PC-3 (cell line): ENCODE results near the gene THEM4. TPM values are rescaled to one million over a fixed set of nuclear protein-coding genes. Genes with fewer than 3 reads are reported as not detected.

Experiments used
- ATAC-seq: fragments of 200-7000 bp; cut with Tn5 transposase; 2 replicates; pipeline ENCODE4 v1.9.1; 2020; ENCODE audit warnings: mild to moderate bottlenecking, moderate library complexity
- BruUV-seq: library from RNA; stranded (reverse); fragments of 400-500 nt; replicated peaks from 2 replicates; lab custom pipeline; 2021; lab: Mats Ljungman, UMichigan
- CTCF ChIA-PET: fragments of 300-600 bp; sonication (Branson Sonifier 250); formaldehyde crosslinking; loops from one replicate; lab custom pipeline; 2022; ENCODE audit warnings: antibody characterized with exemption; lab: Charles Lee
- POLR2A ChIA-PET: fragments of 300-600 bp; sonication (Branson Sonifier 250); formaldehyde crosslinking; loops from one replicate; lab custom pipeline; 2022; ENCODE audit warnings: antibody characterized with exemption; ENCODE audit not compliant: unreplicated experiment; lab: Charles Lee
- DNase-seq: peaks from one replicate; pipeline ENCODE4 v3.0.0-alpha.2; 2015
- H2AFZ ChIP-seq: fragments of 300-600 bp; sonication (generic); 2 replicates; pipeline ENCODE4 v1.6.0; 2016; ENCODE audit warnings: antibody characterized with exemption, low read length
- H3F3A ChIP-seq: fragments of 300-600 bp; sonication (generic); one replicate; pipeline ENCODE4 v1.6.0; 2017; ENCODE audit warnings: antibody characterized with exemption, low read length, control low read depth, mild to moderate bottlenecking; ENCODE audit not compliant: unreplicated experiment
- H3K27ac ChIP-seq: fragments of 300-600 bp; sonication (generic); 2 replicates; pipeline ENCODE4 v1.5.1; 2016; ENCODE audit warnings: mild to moderate bottlenecking, low read length
- H3K27me3 ChIP-seq: fragments of 300-600 bp; sonication (generic); 2 replicates; pipeline ENCODE4 v1.6.1; 2016; ENCODE audit warnings: low read length, mixed read lengths
- H3K36me3 ChIP-seq: fragments of 300-600 bp; sonication (generic); 2 replicates; pipeline ENCODE4 v1.6.1; 2016; ENCODE audit warnings: low read depth, mixed run types, low read length, mixed read lengths
- H3K4me1 ChIP-seq: fragments of 300-600 bp; sonication (generic); 2 replicates; pipeline ENCODE4 v1.5.1; 2016; ENCODE audit warnings: low read length; ENCODE audit not compliant: insufficient read depth
- H3K4me2 ChIP-seq: fragments of 300-600 bp; sonication (generic); 2 replicates; pipeline ENCODE4 v1.6.0; 2016; ENCODE audit warnings: low read length
- H3K4me3 ChIP-seq: fragments of 300-600 bp; sonication (generic); 2 replicates; pipeline ENCODE4 v1.5.1; 2016; ENCODE audit warnings: mild to moderate bottlenecking, low read length, mixed read lengths
- H3K79me2 ChIP-seq: fragments of 300-600 bp; sonication (generic); 2 replicates; pipeline ENCODE4 v1.6.1; 2017; ENCODE audit warnings: low read length, mixed read lengths
- H3K9ac ChIP-seq: fragments of 300-600 bp; sonication (generic); 2 replicates; pipeline ENCODE4 v1.6.0; 2016; ENCODE audit warnings: mild to moderate bottlenecking, low read length
- H3K9me2 ChIP-seq: fragments of 300-600 bp; sonication (generic); replicated peaks from 2 replicates; pipeline ENCODE4 v1.6.1; 2016; ENCODE audit warnings: mixed run types, low read length, mixed read lengths
- H3K9me3 ChIP-seq: fragments of 300-600 bp; sonication (generic); 2 replicates; pipeline ENCODE4 v1.6.1; 2016; ENCODE audit warnings: low read length, mixed read lengths
- H4K20me1 ChIP-seq: fragments of 300-600 bp; sonication (generic); 2 replicates; pipeline ENCODE4 v1.6.1; 2016; ENCODE audit warnings: low read length, mixed read lengths
- EZH2 ChIP-seq: fragments of 300-600 bp; sonication (generic); IDR thresholded peaks from one replicate; pipeline ENCODE4 v1.6.1; 2017; ENCODE audit warnings: antibody characterized with exemption, mild to moderate bottlenecking, low read length; ENCODE audit not compliant: unreplicated experiment
- EZH2phosphoT487 ChIP-seq: fragments of 300-600 bp; sonication (generic); IDR thresholded peaks from 2 replicates; pipeline ENCODE4 v1.6.1; 2018; ENCODE audit warnings: mild to moderate bottlenecking, antibody characterized with exemption, low read length, borderline replicate concordance
- intact Hi-C: fragments of 100-400 bp; cut with micrococcal nuclease; formaldehyde crosslinking; loops from 2 replicates; pipeline ENCODE4 v1.9.0; 2023
- total RNA-seq: library from RNA; depleted of rRNA; stranded (reverse); fragments of >200 nt; gene quantifications from 2 replicates; pipeline ENCODE4 v1.2.3, GENCODE V29; 2014
- TF ChIP-seq, protein P1 (sequence below): fragments of 300-600 bp; sonication (generic); conservative IDR thresholded peaks from 2 replicates; pipeline ENCODE4 v1.5.1; 2017; ENCODE audit warnings: antibody characterized with exemption, low read depth, mild to moderate bottlenecking, low read length

THEM4 gene
- total RNA-seq, 1 experiment from 2014 or later, result 18.1 TPM

DNA sequence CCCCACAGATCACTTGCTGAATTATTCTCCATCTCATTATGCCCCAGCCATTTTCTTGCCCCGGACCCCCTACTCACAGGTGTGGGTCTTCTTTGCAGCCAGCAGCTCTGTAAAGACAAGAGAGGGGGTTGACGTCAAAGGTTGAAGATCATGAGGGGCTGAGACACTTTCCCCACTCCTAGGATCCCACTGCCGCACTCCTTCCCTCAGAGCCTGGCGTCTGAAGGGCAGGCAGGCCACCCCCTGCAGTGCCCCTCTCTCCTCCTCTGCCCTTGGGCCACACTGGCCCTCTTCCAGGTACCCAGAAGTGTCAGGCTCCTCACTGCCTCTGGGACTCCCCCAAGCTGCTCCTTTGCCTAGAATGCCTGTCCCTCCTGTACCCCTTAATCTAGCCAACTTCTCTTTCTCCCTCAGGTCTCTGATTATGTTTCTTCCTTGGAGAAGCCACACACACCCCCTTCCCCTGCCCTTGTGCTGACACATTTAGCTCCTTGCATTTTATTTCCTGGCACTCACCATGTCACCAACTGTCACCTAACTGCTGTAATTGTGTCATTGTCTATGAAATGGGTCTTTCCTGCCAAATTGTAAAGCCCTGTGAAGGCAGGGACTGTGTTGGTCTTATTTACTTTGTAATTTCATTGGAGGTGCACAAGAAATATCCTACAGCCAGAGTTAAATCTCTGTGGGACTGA is 79.8 kb downstream of the THEM4 start:
- H3K9me3 ChIP-seq, result no peaks in the 10 kb centered on the region
- intact Hi-C loops, result loop anchor here (10.0 kb wide), 2 partner anchors 215 to 485 kb away; partner anchors contain the start of genes RFX5 and SNX27
- no peaks in the 10 kb centered on the region for H3F3A ChIP-seq
- no peaks in the 10 kb centered on the region for H3K9me2 ChIP-seq
- H3K4me2 ChIP-seq, result peak overlapping the region; percentile 46; the same call in 1 of the 2 replicates
- H3K9ac ChIP-seq, result no peak overlapping the region
- no TSS peak for BruUV-seq
- ATAC-seq (no peak), DNase-seq (no peak)
- H3K4me3 ChIP-seq, result no peak overlapping the region; the same call in 1 of the 2 replicates
- no peaks in the 10 kb centered on the region for H3K79me2 ChIP-seq
- no peak overlapping the region for H3K27ac ChIP-seq
- TF ChIP-seq EZH2 (no peak), EZH2phosphoT487 (no peak)
- TF ChIP-seq, protein P1, sequence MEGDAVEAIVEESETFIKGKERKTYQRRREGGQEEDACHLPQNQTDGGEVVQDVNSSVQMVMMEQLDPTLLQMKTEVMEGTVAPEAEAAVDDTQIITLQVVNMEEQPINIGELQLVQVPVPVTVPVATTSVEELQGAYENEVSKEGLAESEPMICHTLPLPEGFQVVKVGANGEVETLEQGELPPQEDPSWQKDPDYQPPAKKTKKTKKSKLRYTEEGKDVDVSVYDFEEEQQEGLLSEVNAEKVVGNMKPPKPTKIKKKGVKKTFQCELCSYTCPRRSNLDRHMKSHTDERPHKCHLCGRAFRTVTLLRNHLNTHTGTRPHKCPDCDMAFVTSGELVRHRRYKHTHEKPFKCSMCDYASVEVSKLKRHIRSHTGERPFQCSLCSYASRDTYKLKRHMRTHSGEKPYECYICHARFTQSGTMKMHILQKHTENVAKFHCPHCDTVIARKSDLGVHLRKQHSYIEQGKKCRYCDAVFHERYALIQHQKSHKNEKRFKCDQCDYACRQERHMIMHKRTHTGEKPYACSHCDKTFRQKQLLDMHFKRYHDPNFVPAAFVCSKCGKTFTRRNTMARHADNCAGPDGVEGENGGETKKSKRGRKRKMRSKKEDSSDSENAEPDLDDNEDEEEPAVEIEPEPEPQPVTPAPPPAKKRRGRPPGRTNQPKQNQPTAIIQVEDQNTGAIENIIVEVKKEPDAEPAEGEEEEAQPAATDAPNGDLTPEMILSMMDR, result no peak
- H2AFZ ChIP-seq, result peak overlapping the region; percentile 49; the same call in 1 of the 2 replicates
- H4K20me1 ChIP-seq, result no peaks in the 10 kb centered on the region
- H3K27me3 ChIP-seq, result no peaks in the 10 kb centered on the region
- H3K4me1 ChIP-seq, result peaks cover 8% of the 10 kb centered on the region; the same call in 1 of the 2 replicates
- ChIA-PET CTCF (no interaction called here), POLR2A (no interaction called here)
- H3K36me3 ChIP-seq, result no peaks in the 10 kb centered on the region

DNA sequence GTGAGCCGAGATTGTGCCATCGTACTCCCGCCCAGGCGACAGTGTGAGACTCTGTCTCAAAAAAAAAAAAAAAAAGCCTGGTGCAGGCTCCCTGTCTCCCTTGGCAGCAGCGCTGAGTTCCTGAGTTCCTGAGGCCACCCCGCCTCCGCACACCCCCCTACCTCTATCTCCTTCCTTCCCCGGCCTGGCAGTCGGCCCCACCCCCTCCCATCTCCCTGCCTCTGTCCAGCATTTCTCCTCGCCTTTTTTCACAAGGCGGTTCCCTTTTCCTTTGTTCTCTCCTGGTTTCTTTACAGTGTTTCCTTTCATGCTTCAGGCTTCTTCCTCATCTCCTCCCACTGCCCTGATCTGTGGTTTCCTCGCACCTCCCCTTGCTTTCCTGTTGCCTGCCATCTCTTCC is 80.4 kb downstream of the THEM4 start:
- ChIA-PET POLR2A (no interaction called here), CTCF (no interaction called here)
- Histone ChIP-seq H3K36me3 (no peaks in the 10 kb centered on the region), H3K4me1 (peaks cover 8% of the 10 kb centered on the region; the same call in 1 of the 2 replicates), H3K9ac (no peak overlapping the region), H3K27ac (no peak overlapping the region), H3K27me3 (no peaks in the 10 kb centered on the region), H3K9me2 (no peaks in the 10 kb centered on the region), H3K9me3 (no peaks in the 10 kb centered on the region), H3K4me3 (peak overlapping the region; percentile 23; the same call in 1 of the 2 replicates), H2AFZ (peak overlapping the region; percentile 49), H3K4me2 (peak overlapping the region; percentile 46), H3K79me2 (no peaks in the 10 kb centered on the region), H3F3A (no peaks in the 10 kb centered on the region), H4K20me1 (no peaks in the 10 kb centered on the region)
- BruUV-seq, result no TSS peak
- no peak for TF ChIP-seq EZH2
- TF ChIP-seq EZH2phosphoT487, result no peak
- TF ChIP-seq, protein P1, result no peak
- ATAC-seq (peak; percentile 65), DNase-seq (peak; percentile 62)
- intact Hi-C loops, result no loop called here

DNA sequence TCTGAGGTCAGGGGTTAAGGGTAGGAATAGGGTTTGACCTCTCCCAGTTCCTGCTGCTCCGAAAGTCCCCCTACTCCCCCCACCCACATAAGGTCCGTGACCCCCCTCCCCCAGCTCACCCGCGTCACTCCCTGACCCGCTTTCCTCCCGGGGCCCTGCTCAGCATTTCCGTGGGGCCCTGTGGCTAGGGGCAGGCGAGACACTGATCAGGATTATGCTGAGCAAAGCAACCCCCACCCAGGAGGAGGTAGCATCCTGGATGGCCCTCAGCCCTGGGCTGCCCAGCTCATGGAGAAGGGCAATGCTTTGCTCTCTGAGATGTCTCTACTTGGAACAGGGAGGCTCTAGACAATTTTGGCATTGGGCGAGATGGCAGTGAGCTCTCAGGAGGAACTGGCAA is 81.5 kb downstream of the THEM4 start:
- H4K20me1 ChIP-seq, result no peaks in the 10 kb centered on the region
- H2AFZ ChIP-seq, result no peak overlapping the region
- ChIA-PET CTCF (no interaction called here), POLR2A (no interaction called here)
- H3K79me2 ChIP-seq, result no peaks in the 10 kb centered on the region
- H3K9me3 ChIP-seq, result no peaks in the 10 kb centered on the region
- no peaks in the 10 kb centered on the region for H3K9me2 ChIP-seq
- no TSS peak for BruUV-seq
- H3K4me3 ChIP-seq, result no peak overlapping the region
- TF ChIP-seq EZH2phosphoT487, result no peak
- TF ChIP-seq EZH2, result no peak
- TF ChIP-seq, protein P1, result no peak
- DNase-seq, result no peak
- H3K4me2 ChIP-seq, result no peak overlapping the region
- H3K36me3 ChIP-seq, result no peaks in the 10 kb centered on the region
- H3K27me3 ChIP-seq, result no peaks in the 10 kb centered on the region
- H3K4me1 ChIP-seq, result peaks cover 8% of the 10 kb centered on the region; the same call in 1 of the 2 replicates
- no peak for ATAC-seq
- H3F3A ChIP-seq, result no peaks in the 10 kb centered on the region
- no peak overlapping the region for H3K27ac ChIP-seq
- intact Hi-C loops, result no loop called here
- H3K9ac ChIP-seq, result no peak overlapping the region
